Hepatocyte (in vitro differentiated cells): ENCODE results near the gene JMJD1C.

ENCODE experiments used
- CTCF ChIP-seq: fragments of 200-600 bp; sonication (generic); IDR thresholded peaks from 2 replicates; pipeline ENCODE4 v1.5.1; 2016; ENCODE audit warnings: antibody characterized with exemption, mild to moderate bottlenecking; ENCODE audit not compliant: poor library complexity
- EZH2phosphoT487 ChIP-seq: fragments of 200-600 bp; sonication (generic); IDR thresholded peaks from one replicate; pipeline ENCODE4 v1.6.1; 2018; ENCODE audit warnings: antibody characterized with exemption, mild to moderate bottlenecking, low read depth, moderate library complexity; ENCODE audit not compliant: unreplicated experiment, severe bottlenecking

- no peak for TF ChIP-seq CTCF
- TF ChIP-seq EZH2phosphoT487: no peak
Measured at GRCh38 chr10:63467841-63468240, 2.1 kb upstream of the JMJD1C start.
